A549 (cell line): ENCODE measurements around the gene MLLT10. TPM values are rescaled to one million over a fixed set of nuclear protein-coding genes. Genes with fewer than 3 reads are reported as not detected.

Experiments
- ATAC-seq, 2 experiments: fragments of 200-7000 bp in 1 of 2; fragments of >200 bp in 1 of 2; cut with Nextera tagmentation in 1 of 2; cut with Tn5 transposase in 1 of 2; 3 replicates each; pipeline versions ENCODE4 v1.8.0 to v1.9.1; 2018 to 2020; ENCODE audit warnings: mild to moderate bottlenecking in 1 of 2, moderate library complexity in 1 of 2
- CTCF ChIA-PET: fragments of 300-600 bp; sonication (Branson Sonifier 250); formaldehyde crosslinking; extraction: SDS; loops from one replicate; lab custom pipeline; 2021; ENCODE audit warnings: antibody characterized with exemption, inconsistent platforms; lab: Yijun Ruan, JAX
- POLR2A ChIA-PET: fragments of 350-600 bp; formaldehyde crosslinking; extraction: SDS; loops from one replicate; lab custom pipeline; 2021; ENCODE audit warnings: antibody characterized with exemption, inconsistent platforms; lab: Yijun Ruan, JAX
- DNase-seq, 2 experiments: peaks; one replicate each; pipeline versions ENCODE4 v3.0.0 to v3.0.0-alpha.2; 2011 to 2016; ENCODE audit warnings: low read depth in 1 of 2, low spot score in 1 of 2
- FAIRE-seq: peaks from 2 replicates; lab custom pipeline; 2011; peaks lifted over from hg19 to GRCh38; lab: Jason Lieb, UNC
- H3K27ac ChIP-seq, 2 experiments: fragments of >200 bp; sonication (Bioruptor Twin); formaldehyde crosslinking; 3 replicates each; pipeline ENCODE4 v1.5.1; 2016 to 2017
- H3K4me1 ChIP-seq: fragments of >200 bp; sonication (Bioruptor Twin); formaldehyde crosslinking; 3 replicates; pipeline ENCODE4 v1.6.1; 2016
- H3K4me2 ChIP-seq: fragments of >200 bp; sonication (Bioruptor Twin); formaldehyde crosslinking; 3 replicates; pipeline ENCODE4 v1.6.1; 2016
- H3K4me3 ChIP-seq: fragments of >200 bp; sonication (Bioruptor Twin); formaldehyde crosslinking; 3 replicates; pipeline ENCODE4 v1.5.1; 2016
- H3K9me3 ChIP-seq: fragments of >200 bp; sonication (Bioruptor Twin); formaldehyde crosslinking; 3 replicates; pipeline ENCODE4 v1.6.1; 2016
- CEBPB ChIP-seq, 2 experiments: fragments of >200 bp in 1 of 2; sonication (Bioruptor Twin) in 1 of 2; formaldehyde crosslinking in 1 of 2; IDR thresholded peaks; 2 replicates each; pipeline ENCODE4 v1.6.1; 2012 to 2016
- CHD4 ChIP-seq: fragments of 200-600 bp; sonication (generic); IDR thresholded peaks from 2 replicates; pipeline ENCODE4 v1.6.1; 2016; ENCODE audit warnings: antibody characterized with exemption, mild to moderate bottlenecking, borderline replicate concordance
- EHF ChIP-seq: fragments of 250-450 bp; sonication (Bioruptor Pico); IDR thresholded peaks from 2 replicates; pipeline ENCODE4 v1.5.0; 2020; ENCODE audit warnings: mild to moderate bottlenecking
- ESRRA ChIP-seq: fragments of 150-350 bp; IDR thresholded peaks from 2 replicates; pipeline ENCODE4 v1.6.1; 2014; ENCODE audit warnings: mild to moderate bottlenecking, low read length, borderline replicate concordance
- FOSB ChIP-seq: fragments of 250-450 bp; sonication (Bioruptor Pico); IDR thresholded peaks from 2 replicates; pipeline ENCODE4 v1.5.0; 2020; ENCODE audit warnings: mild to moderate bottlenecking, moderate library complexity
- FOSL2 ChIP-seq, 2 experiments: fragments of 450-650 bp in 1 of 2; fragments of >200 bp in 1 of 2; sonication (Bioruptor Twin) in 1 of 2; formaldehyde crosslinking; IDR thresholded peaks; 2 replicates each; pipeline versions ENCODE4 v1.5.0 to v1.6.1; 2016 to 2020; ENCODE audit warnings: mild to moderate bottlenecking in 1 of 2, moderate library complexity in 1 of 2
- FOXS1 ChIP-seq: fragments of 250-450 bp; sonication (Bioruptor Pico); IDR thresholded peaks from 2 replicates; pipeline ENCODE4 v1.5.0; 2020; ENCODE audit warnings: mild to moderate bottlenecking, moderate library complexity
- GATA3 ChIP-seq: IDR thresholded peaks from 2 replicates; pipeline ENCODE4 v1.6.1; 2012; ENCODE audit warnings: borderline replicate concordance
- HOXA7 ChIP-seq: fragments of 250-450 bp; sonication (Bioruptor Pico); IDR thresholded peaks from 2 replicates; pipeline ENCODE4 v1.5.0; 2020; ENCODE audit warnings: mild to moderate bottlenecking, moderate library complexity
- HOXB5 ChIP-seq: fragments of 250-450 bp; sonication (Bioruptor Pico); IDR thresholded peaks from 2 replicates; pipeline ENCODE4 v1.5.0; 2020; ENCODE audit warnings: mild to moderate bottlenecking, moderate library complexity
- JUNB ChIP-seq: fragments of >200 bp; sonication (Bioruptor Twin); formaldehyde crosslinking; IDR thresholded peaks from 2 replicates; pipeline ENCODE4 v1.6.1; 2016
- MAFK ChIP-seq: fragments of 450-650 bp; IDR thresholded peaks from 2 replicates; pipeline ENCODE4 v1.6.1; 2014; ENCODE audit not compliant: partially characterized antibody
- NPAS2 ChIP-seq: fragments of 250-450 bp; sonication (Bioruptor Pico); IDR thresholded peaks from 2 replicates; pipeline ENCODE4 v1.8.0; 2022; ENCODE audit warnings: mild to moderate bottlenecking, moderate library complexity, borderline replicate concordance
- POLR2A ChIP-seq: IDR thresholded peaks from 2 replicates; pipeline ENCODE4 v1.6.1; 2012; ENCODE audit warnings: mild to moderate bottlenecking, low read length
- RAD21 ChIP-seq, 2 experiments: fragments of >200 bp in 1 of 2; sonication (Bioruptor Twin) in 1 of 2; formaldehyde crosslinking in 1 of 2; IDR thresholded peaks in 1 of 2; conservative IDR thresholded peaks in 1 of 2; 2 replicates in 1 of 2; 3 replicates in 1 of 2; pipeline ENCODE4 v1.6.1; 2012 to 2018; ENCODE audit warnings: inconsistent platforms in 1 of 2
- RARB ChIP-seq: fragments of 250-450 bp; sonication (Bioruptor Pico); IDR thresholded peaks from 2 replicates; pipeline ENCODE4 v1.8.0; 2021; ENCODE audit warnings: mild to moderate bottlenecking, moderate library complexity
- RCOR1 ChIP-seq: fragments of 150-350 bp; IDR thresholded peaks from 2 replicates; pipeline ENCODE4 v1.6.1; 2014; ENCODE audit warnings: antibody characterized with exemption, low read length, low read depth
- RFX5 ChIP-seq: fragments of 450-650 bp; IDR thresholded peaks from 2 replicates; pipeline ENCODE4 v1.7.1; 2014; ENCODE audit warnings: antibody characterized with exemption, mild to moderate bottlenecking, moderate library complexity
- RNF2 ChIP-seq: fragments of 200-600 bp; sonication (generic); IDR thresholded peaks from 2 replicates; pipeline ENCODE4 v1.6.1; 2016; ENCODE audit warnings: low read depth, mild to moderate bottlenecking, antibody characterized with exemption, moderate library complexity, borderline replicate concordance
- SREBF2 ChIP-seq: fragments of 450-650 bp; IDR thresholded peaks from 2 replicates; pipeline ENCODE4 v1.6.1; 2014; ENCODE audit warnings: mild to moderate bottlenecking, moderate library complexity
- ZFP36 ChIP-seq: fragments of 450-650 bp; IDR thresholded peaks from 2 replicates; pipeline ENCODE4 v1.6.1; 2014; ENCODE audit warnings: borderline replicate concordance; ENCODE audit not compliant: partially characterized antibody
- ZNF302 ChIP-seq: fragments of 250-450 bp; sonication (Bioruptor Pico); IDR thresholded peaks from 2 replicates; pipeline ENCODE4 v1.9.0; 2021; ENCODE audit warnings: inconsistent platforms, mild to moderate bottlenecking, moderate library complexity
- WGBS: methylation state at CpG from one replicate; pipeline ENCODE4 v1.1.6; 2017; ENCODE audit errors: missing lambda C conversion rate; 5-methylcytosine and 5-hydroxymethylcytosine counted together
- polyA plus RNA-seq, 4 experiments: library from polyadenylated mRNA; depleted of rRNA in 3 of 4; stranded (reverse); fragments of >200 nt; fragmentation: RNase III in 1 of 4; extraction: RNeasy Plus Mini Kit Qiagen cat#74134 plus additional on column Dnase treatment in 1 of 4; gene quantifications; 2 replicates in 3 of 4; 3 replicates in 1 of 4; pipeline ENCODE4 v1.2.3, GENCODE V29; 2011 to 2017
- TF ChIP-seq, protein P1 (sequence below): fragments of 200-600 bp; sonication (generic); IDR thresholded peaks from 2 replicates; pipeline ENCODE4 v1.6.1; 2016; ENCODE audit warnings: antibody characterized with exemption, mild to moderate bottlenecking, moderate library complexity
- TF ChIP-seq, protein P2 (sequence below): fragments of 250-450 bp; sonication (Bioruptor Pico); IDR thresholded peaks from 2 replicates; pipeline ENCODE4 v1.5.0; 2020; ENCODE audit warnings: low read depth, mild to moderate bottlenecking, moderate library complexity
- TF ChIP-seq, protein P3 (sequence below): IDR thresholded peaks from 2 replicates; pipeline ENCODE4 v1.6.1; 2012
- TF ChIP-seq, protein P4 (sequence below): IDR thresholded peaks from 2 replicates; pipeline ENCODE4 v1.6.1; 2012; ENCODE audit warnings: low read depth, borderline replicate concordance
- TF ChIP-seq, protein P5 (sequence below): fragments of >200 bp; sonication (Bioruptor Twin); formaldehyde crosslinking; IDR thresholded peaks from 3 replicates; pipeline ENCODE4 v1.6.1; 2016
- TF ChIP-seq, protein P6 (sequence below): fragments of >200 bp; sonication (Bioruptor Twin); formaldehyde crosslinking; IDR thresholded peaks from 2 replicates; pipeline ENCODE4 v1.6.1; 2016

Gene MLLT10
- polyA plus RNA-seq, 2 of the 4 experiments (the other 2 are of a cell fraction): 41.7 to 54.1 TPM

DNA sequence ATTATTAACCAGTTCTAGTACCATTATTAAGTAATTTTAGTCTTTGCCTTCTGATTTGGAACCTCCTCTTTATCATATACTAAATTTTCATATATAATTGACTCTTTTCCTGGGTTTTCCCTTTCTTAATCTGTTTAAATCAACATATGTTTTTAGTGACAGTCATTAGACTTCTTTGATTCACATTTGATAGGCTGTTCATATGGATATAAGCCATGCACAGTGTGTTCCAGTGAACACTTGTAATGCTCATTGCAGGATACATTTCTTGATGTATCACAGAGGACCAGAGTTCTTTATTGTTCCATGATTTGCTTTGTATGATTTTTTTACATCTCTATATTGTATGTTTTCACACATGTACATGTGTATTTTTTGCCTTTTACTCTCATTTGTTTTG, 114.0 kb downstream of the MLLT10 start (continued):
- TF ChIP-seq, protein P1, sequence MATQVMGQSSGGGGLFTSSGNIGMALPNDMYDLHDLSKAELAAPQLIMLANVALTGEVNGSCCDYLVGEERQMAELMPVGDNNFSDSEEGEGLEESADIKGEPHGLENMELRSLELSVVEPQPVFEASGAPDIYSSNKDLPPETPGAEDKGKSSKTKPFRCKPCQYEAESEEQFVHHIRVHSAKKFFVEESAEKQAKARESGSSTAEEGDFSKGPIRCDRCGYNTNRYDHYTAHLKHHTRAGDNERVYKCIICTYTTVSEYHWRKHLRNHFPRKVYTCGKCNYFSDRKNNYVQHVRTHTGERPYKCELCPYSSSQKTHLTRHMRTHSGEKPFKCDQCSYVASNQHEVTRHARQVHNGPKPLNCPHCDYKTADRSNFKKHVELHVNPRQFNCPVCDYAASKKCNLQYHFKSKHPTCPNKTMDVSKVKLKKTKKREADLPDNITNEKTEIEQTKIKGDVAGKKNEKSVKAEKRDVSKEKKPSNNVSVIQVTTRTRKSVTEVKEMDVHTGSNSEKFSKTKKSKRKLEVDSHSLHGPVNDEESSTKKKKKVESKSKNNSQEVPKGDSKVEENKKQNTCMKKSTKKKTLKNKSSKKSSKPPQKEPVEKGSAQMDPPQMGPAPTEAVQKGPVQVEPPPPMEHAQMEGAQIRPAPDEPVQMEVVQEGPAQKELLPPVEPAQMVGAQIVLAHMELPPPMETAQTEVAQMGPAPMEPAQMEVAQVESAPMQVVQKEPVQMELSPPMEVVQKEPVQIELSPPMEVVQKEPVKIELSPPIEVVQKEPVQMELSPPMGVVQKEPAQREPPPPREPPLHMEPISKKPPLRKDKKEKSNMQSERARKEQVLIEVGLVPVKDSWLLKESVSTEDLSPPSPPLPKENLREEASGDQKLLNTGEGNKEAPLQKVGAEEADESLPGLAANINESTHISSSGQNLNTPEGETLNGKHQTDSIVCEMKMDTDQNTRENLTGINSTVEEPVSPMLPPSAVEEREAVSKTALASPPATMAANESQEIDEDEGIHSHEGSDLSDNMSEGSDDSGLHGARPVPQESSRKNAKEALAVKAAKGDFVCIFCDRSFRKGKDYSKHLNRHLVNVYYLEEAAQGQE: no peak
- TF ChIP-seq HOXB5 (CRISPR knock-in tag): no peak
- no peak for TF ChIP-seq RAD21 (conservative IDR thresholded peaks at IDR 0.05 in 1 of 2, IDR thresholded peaks at IDR 0.05 in 1 of 2)
- TF ChIP-seq POLR2A: no peak
- no peak for TF ChIP-seq RFX5
- TF ChIP-seq CHD4: no peak
- no peak for TF ChIP-seq FOSL2 (IDR thresholded peaks at IDR 0.05)
- TF ChIP-seq FOSL2 (CRISPR knock-in tag; IDR thresholded peaks at IDR 0.05): no peak
- TF ChIP-seq EHF: no peak
- TF ChIP-seq ZFP36: no peak
- TF ChIP-seq, protein P2, sequence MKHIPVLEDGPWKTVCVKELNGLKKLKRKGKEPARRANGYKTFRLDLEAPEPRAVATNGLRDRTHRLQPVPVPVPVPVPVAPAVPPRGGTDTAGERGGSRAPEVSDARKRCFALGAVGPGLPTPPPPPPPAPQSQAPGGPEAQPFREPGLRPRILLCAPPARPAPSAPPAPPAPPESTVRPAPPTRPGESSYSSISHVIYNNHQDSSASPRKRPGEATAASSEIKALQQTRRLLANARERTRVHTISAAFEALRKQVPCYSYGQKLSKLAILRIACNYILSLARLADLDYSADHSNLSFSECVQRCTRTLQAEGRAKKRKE (CRISPR knock-in tag): no peak

DNA sequence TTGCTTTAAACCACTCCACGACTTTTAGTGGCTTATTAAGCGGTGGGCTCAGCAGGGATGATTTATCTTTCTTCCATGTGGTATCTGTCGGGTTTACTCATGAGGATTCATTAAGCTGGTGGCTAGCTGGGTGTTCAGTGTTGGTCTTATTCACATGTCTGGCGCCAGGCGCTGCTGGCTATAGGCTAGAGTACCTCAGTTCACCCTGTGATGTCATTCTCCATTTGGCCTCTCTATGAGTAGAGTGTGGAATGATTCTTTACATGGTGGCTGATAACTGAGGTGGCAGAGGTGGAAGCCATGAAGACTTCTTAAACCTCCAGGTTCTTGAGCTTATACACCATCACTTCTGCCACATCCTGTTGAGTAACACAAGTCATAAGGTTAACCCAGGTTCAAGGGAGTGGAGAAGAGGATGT, 115.4 kb downstream of the MLLT10 start:
- Histone ChIP-seq H3K9me3 (no peaks in the 10 kb centered on the region), H3K27ac (no peak overlapping the region), H3K4me3 (no peak overlapping the region), H3K4me1 (no peaks in the 10 kb centered on the region), H3K4me2 (no peak overlapping the region)
- no peak for FAIRE-seq
- ChIA-PET POLR2A (no interaction called here), CTCF (interaction anchor here (0.8 to 1.5 kb wide), 3 partner anchors 11 to 83 kb away, joined by 3 to 5 read pairs (median 3); no protein-coding TSS in a partner anchor)
- DNase-seq: no peak
- no peak for ATAC-seq
- TF ChIP-seq POLR2A (no peak), FOXS1 (CRISPR knock-in tag) (no peak), ZNF302 (CRISPR knock-in tag) (no peak), HOXA7 (no peak), CEBPB (IDR thresholded peaks at IDR 0.05) (no peak), GATA3 (no peak), FOSB (CRISPR knock-in tag) (no peak), HOXB5 (CRISPR knock-in tag) (no peak), RCOR1 (no peak)
- WGBS: 93% methylated on average over 5 of the region's 5 CpGs

DNA sequence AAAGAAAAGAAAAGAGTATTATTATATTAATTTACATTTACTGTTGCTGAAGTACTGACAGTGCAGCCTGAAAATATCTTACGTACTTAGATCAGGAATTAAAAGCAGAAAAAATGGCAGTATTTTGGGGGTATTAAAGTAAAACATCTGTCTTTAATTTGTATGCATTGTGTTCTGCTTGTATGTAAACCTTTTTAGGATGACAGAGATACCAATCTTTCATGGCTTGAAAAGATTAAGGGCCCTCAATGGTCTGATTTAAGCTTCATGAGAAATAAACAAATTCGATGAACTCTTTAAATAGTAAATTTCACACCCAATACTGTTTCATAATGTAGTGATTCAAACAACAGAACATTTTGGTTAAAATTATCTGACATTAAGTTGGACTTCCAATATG, 116.3 kb downstream of the MLLT10 start:
- DNase-seq (no peak), FAIRE-seq (no peak), ATAC-seq (no peak)
- 68% methylated on average over 2 of the region's 2 CpGs for WGBS
- no peaks in the 10 kb centered on the region for H3K9me3 ChIP-seq
- TF ChIP-seq NPAS2: no peak
- CTCF ChIA-PET: interaction anchor here (1.5 kb wide), 1 partner anchor 82 kb away, joined by 5 read pairs; no protein-coding TSS in a partner anchor
- H3K4me1 ChIP-seq: no peaks in the 10 kb centered on the region
- no peak overlapping the region for H3K4me2 ChIP-seq
- no peak overlapping the region for H3K27ac ChIP-seq
- POLR2A ChIA-PET: no interaction called here
- H3K4me3 ChIP-seq: no peak overlapping the region

DNA sequence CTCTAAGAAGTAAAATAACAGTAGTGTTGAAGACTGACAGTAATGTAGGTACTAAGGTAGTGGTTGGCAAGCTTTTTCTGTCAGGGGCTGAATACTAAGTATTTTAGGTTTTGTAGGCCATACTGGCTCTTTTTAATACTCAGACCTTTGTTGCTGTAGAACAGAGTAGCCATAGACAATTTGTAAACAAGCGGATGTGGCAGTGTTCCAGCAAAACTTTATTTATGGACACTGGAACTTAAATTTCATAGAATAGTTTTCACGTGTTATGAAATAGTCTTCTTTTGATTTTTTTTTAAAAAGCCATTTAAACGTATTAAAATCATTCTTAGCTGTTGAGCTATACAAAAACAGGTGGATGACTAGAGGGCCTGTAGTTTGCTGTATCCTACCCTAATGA, 121.2 kb downstream of the MLLT10 start:
- H3K4me3 ChIP-seq: no peak overlapping the region
- FAIRE-seq (no peak), ATAC-seq (no peak), DNase-seq (no peak)
- ChIA-PET CTCF (no interaction called here), POLR2A (no interaction called here)
- H3K4me2 ChIP-seq: no peak overlapping the region
- no peak overlapping the region for H3K27ac ChIP-seq
- H3K9me3 ChIP-seq: no peaks in the 10 kb centered on the region
- WGBS: 91% methylated on average over 3 of the region's 3 CpGs
- H3K4me1 ChIP-seq: no peaks in the 10 kb centered on the region
- no peak for TF ChIP-seq RARB (CRISPR knock-in tag)
- TF ChIP-seq ESRRA: no peak
- no peak for TF ChIP-seq JUNB
- no peak for TF ChIP-seq ZFP36
- TF ChIP-seq, protein P3, sequence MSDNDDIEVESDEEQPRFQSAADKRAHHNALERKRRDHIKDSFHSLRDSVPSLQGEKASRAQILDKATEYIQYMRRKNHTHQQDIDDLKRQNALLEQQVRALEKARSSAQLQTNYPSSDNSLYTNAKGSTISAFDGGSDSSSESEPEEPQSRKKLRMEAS: no peak
- no peak for TF ChIP-seq SREBF2
- no peak for TF ChIP-seq MAFK
- TF ChIP-seq, protein P4, sequence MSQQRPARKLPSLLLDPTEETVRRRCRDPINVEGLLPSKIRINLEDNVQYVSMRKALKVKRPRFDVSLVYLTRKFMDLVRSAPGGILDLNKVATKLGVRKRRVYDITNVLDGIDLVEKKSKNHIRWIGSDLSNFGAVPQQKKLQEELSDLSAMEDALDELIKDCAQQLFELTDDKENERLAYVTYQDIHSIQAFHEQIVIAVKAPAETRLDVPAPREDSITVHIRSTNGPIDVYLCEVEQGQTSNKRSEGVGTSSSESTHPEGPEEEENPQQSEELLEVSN: no peak
- no peak for TF ChIP-seq RAD21 (conservative IDR thresholded peaks at IDR 0.05 in 1 of 2, IDR thresholded peaks at IDR 0.05 in 1 of 2)
- TF ChIP-seq, protein P5, sequence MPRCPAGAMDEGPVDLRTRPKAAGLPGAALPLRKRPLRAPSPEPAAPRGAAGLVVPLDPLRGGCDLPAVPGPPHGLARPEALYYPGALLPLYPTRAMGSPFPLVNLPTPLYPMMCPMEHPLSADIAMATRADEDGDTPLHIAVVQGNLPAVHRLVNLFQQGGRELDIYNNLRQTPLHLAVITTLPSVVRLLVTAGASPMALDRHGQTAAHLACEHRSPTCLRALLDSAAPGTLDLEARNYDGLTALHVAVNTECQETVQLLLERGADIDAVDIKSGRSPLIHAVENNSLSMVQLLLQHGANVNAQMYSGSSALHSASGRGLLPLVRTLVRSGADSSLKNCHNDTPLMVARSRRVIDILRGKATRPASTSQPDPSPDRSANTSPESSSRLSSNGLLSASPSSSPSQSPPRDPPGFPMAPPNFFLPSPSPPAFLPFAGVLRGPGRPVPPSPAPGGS: no peak
- no peak for TF ChIP-seq RNF2
- TF ChIP-seq, protein P6, sequence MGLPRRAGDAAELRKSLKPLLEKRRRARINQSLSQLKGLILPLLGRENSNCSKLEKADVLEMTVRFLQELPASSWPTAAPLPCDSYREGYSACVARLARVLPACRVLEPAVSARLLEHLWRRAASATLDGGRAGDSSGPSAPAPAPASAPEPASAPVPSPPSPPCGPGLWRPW: no peak
